GM21381 (cell line): ENCODE results near the gene DUSP10.

ENCODE experiments used
- ATAC-seq: cut with Tn5 transposase; IDR thresholded peaks from one replicate; pipeline ENCODE4 v1.9.1; 2021; ENCODE audit warnings: mild to moderate bottlenecking, moderate library complexity; ENCODE audit not compliant: unreplicated experiment

DUSP10 gene

GRCh38 chr1:221741703-221742554 lies at the start of gene DUSP10:
Gene DUSP10, minus strand, starts transcription at chr1:221742089. Its CDS starts 2,345 bp downstream, at chr1:221739744.
- ATAC-seq = peak; percentile 77

DNA sequence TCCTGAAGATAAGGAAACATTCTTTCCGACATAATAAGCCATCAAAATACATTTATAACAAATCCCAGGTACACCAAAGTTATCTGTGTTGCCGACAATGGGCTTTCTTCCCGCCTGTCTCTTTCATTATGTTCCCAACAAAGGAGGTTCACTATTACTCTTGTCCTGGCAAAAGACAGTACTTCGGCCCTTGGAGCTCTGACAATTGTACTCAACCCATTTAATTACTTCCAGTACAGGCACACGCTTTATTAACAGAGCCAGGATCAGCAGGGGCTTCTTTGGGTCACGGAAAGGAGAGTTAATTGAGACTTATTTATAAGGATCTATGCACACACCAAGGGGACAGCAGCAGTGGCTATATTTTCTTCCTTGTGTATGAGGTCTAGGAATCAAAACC lies 46.6 kb upstream of the DUSP10 start:
- ATAC-seq = no peak

GRCh38 chr1:221786647-221787046 lies 44.8 kb upstream of the DUSP10 start:
- ATAC-seq = no peak

GRCh38 chr1:221783936-221784335 lies 42.0 kb upstream of the DUSP10 start:
- ATAC-seq = no peak

DNA sequence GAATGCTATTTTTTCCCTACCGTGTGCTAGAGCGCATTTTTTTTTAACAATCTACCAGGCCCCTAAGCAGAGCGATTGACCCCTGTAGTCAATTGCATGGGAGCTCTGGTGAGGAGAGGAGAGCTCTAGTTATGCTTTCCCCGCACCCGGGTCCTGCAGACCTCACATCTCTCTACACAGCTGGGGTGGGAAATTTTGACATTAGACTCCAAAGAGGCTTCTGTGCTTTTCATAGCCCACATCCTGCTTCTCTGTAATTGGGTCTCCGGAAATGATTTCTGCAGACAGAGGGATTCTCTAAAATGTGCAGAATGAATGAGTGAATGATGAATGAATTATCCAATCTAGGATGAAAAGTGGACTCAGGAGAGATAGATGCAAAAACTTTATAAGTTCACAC lies 41.5 kb upstream of the DUSP10 start:
- no peak for ATAC-seq

DNA sequence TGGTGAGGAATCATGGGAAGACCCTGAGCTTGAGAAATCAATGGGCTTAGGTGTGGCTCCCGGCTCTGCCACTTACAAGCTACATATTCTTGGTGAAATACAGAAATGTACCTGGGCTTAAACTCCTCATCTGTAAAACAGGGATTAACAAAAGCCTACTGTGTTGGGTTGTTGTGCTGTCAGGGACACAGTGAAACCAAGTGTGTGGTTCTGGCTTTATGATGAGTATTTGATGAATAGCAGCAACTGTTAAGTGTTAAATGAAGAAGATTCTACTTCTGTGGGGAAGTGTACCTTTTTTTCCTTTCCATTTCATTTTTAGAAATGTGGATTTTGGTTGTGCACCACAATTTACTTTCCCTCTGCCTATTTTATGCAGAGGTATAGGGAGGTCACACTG lies 41.1 kb upstream of the DUSP10 start:
- no peak for ATAC-seq

- no peak for ATAC-seq
Observed at GRCh38 chr1:221782477-221782876, 40.6 kb upstream of the DUSP10 start.

GRCh38 chr1:221781102-221781755 lies 39.3 kb upstream of the DUSP10 start:
- ATAC-seq = no peak

GRCh38 chr1:221780175-221780574 lies 38.3 kb upstream of the DUSP10 start:
- no peak for ATAC-seq

DNA sequence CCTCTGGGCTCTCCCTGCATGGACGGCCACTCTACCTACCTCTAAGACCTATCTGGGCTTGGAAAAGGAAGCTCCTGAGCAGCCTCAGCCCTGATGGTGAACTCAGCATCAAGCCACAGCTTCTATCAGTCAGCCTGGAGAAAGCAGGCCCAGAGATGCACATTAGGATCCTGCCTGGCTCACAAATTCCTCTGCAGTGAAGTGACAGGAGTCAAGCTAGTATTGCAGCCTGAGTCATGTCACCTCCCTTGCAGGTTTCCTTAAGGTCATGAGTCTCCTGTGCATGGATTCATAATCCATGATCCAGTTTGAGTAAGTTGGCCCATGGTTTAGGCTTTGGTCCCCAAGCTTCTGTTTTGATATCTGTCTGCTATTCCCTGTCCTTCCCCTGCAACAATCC lies 37.9 kb upstream of the DUSP10 start:
- no peak for ATAC-seq

- ATAC-seq = peak; percentile 27
Observed at GRCh38 chr1:221778535-221779142, 36.8 kb upstream of the DUSP10 start.

DNA sequence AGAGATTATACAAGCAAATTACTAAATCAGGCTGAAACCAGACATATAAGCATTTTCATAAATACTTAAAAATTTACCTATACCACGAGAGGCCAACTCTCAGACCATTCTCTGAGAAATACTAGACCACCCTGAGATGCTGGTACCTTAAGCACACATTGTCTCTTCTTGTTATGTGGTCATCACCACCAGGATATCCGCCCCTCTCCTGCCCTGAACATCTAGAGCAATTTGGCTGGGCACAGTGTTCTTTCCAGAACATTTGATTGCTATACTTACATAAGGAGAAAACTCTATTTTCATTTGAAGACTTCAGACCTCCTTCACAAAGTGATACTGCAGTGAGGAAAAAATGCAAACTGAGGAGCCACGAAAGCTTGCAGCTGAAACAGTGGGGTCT lies 36.2 kb upstream of the DUSP10 start:
- peak; percentile 25 for ATAC-seq

DNA sequence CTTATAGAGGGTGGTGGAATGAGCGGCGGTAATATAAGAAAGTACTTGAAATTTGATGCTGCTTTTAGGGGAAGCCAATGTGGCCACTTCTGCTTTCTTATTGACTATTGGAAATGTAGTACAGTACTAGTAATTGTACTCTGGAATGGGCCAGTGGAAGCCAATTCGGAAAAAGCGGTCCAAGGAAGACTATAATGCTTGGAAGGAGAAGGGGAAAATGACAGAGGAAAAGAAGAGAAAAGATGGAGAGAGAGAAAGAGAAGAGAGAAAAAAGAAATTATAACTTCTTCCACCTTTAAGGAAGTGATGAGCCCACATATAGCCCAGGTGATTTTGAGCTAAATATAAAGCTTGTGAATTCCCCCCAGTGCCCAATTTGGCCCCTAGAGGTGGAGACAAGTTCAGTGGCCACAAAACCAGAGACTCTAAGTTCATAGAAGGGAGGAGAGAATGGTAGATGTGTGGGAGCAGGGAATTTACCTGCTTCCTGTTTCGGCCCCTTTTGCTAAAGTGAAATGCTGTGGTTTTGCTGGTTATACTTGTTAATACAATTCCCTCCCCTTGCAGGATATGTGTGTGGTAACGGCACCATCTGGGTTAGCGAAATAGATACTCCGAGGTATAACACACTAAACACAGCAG lies 35.7 kb upstream of the DUSP10 start:
- peak; percentile 60 for ATAC-seq

GRCh38 chr1:221776495-221777301 lies 34.8 kb upstream of the DUSP10 start:
- peak; percentile 33 for ATAC-seq

DNA sequence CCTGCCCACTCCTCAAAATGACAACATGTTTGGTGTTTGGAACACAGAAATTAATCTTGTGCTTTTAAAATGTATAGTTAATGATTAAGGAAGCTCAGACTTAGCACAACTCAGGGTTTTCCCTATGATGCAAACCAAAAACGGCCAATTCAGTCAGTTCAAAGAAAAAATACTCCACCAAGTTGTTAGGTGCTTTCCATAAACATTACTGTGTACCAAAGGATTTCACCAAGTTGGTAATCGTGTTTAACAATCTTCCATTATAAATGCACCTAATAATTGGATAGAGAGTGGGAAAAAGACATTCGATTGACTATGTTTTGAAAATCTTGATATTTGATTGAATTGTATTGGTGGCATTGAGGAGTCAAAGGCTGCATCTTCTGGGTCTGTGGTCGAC lies 33.3 kb upstream of the DUSP10 start:
- no peak for ATAC-seq

- ATAC-seq = no peak
Observed at GRCh38 chr1:221774054-221774842, 32.4 kb upstream of the DUSP10 start.

GRCh38 chr1:221773383-221773782 lies 31.5 kb upstream of the DUSP10 start:
- ATAC-seq = no peak

DNA sequence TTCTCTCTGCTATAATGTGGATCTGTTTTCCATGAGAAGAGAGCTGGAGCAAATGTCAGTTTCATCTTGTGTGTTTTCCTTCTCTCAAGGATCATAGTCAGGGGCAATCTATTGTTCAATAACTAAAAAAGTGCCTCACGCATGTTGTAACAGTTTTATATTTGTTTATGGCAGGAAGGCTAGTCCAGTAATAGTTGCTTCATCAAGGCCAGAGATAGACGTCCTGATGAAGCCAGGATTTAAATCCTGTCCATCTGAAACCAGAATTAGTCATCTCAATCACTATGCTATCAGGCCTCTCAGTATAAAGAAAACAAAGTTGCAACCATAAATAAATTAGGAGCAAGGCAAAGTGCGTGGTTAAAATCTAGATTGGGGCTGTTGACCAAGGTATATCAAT lies 30.2 kb upstream of the DUSP10 start:
- no peak for ATAC-seq

DNA sequence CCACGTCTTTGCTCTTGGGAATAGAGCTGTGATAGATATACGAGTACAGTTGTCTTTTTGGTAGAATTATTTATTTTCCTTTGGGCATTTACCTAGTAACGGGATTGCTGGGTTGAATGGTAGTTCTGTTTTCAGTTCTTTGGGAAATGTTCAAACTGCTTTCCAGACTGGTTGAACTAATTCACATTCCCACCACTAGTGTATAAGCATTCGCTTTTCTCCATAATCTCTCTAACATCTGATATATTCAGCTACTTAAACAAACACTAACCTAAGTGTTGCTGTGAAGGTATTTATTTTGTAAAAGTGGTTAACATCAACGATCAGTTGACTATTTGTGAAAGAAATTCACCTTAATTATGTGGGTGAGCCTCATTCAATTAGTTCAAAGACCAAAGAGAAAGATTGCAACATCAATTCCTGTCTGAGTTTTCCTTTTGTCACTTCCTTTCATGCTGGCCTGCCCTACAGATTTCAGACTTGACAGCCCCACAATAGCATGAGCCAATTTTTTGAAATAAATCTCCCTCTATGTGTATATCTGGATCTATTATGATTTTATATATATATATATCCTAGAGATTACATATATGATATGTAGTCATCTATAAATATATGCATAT lies 26.7 kb upstream of the DUSP10 start:
- ATAC-seq = no peak
